GM13976 (cell line): Measurements from ENCODE around the gene HPS6.

Experiments used
- DNase-seq: peaks from one replicate; pipeline ENCODE4 v3.0.0; 2012; ENCODE audit warnings: low spot score
- CTCF ChIP-seq: IDR thresholded peaks from 2 replicates; pipeline ENCODE4 v1.5.1; 2012; ENCODE audit warnings: borderline replicate concordance, mild to moderate bottlenecking; ENCODE audit not compliant: insufficient read depth; ENCODE audit errors: extremely low read depth, missing control alignments, control extremely low read depth
- in situ Hi-C: fragments of 300-500 bp; cut with MboI; formaldehyde crosslinking; loops from one replicate; pipeline ENCODE4 v1.12.0; 2022; ENCODE audit warnings: low sequenced_read_pairs, mixed read lengths, inconsistent platforms; ENCODE audit not compliant: unreplicated experiment

The HPS6 gene

GRCh38 chr10:102055647-102056419 lies 9.3 kb upstream of the HPS6 start, which contains the start of gene ARMH3:
Gene ARMH3, minus strand, starts transcription at chr10:102056173. Its CDS starts 16,059 bp downstream, at chr10:102040114.
- TF ChIP-seq CTCF = no peak
- DNase-seq = peak; percentile 99
- in situ Hi-C loops = no loop called here

GRCh38 chr10:102059987-102060386 lies 5.2 kb upstream of the HPS6 start:
- no peak for DNase-seq
- no peak for TF ChIP-seq CTCF
- in situ Hi-C loops = no loop called here

GRCh38 chr10:102064503-102064867 lies 664 bp upstream of the HPS6 start:
- no peak for TF ChIP-seq CTCF
- in situ Hi-C loops = no loop called here
- no peak for DNase-seq

GRCh38 chr10:102065561-102066398 lies 631 bp downstream of the HPS6 start:
- in situ Hi-C loops = no loop called here
- peak; percentile 59 for DNase-seq
- peak; percentile 12 for TF ChIP-seq CTCF

- no peak for TF ChIP-seq CTCF
- in situ Hi-C loops = no loop called here
- DNase-seq = no peak
Measured at GRCh38 chr10:102066399-102067088, 1.4 kb downstream of the HPS6 start.
